ENCODE measurements around the gene GOT2.
A peak's percentile ranks its signal among the peaks of the same experiment; 100 is the strongest.

GOT2 gene

GRCh38 chr16:58733671-58734458 lies at the start of gene GOT2 (continued):
- TF ChIP-seq ZNF692 (tag by site-specific recombination; IDR thresholded peaks at IDR 0.05) (0 out of 2 replicates have a peak, but pooled peaks have one; percentile 75), ZNF707 (tag by site-specific recombination; IDR thresholded peaks at IDR 0.05) (no peak), ZNF791 (tag by site-specific recombination; IDR thresholded peaks at IDR 0.05) (no peak), ZNF280D (tag by site-specific recombination; IDR thresholded peaks at IDR 0.05) (no peak), OVOL3 (tag by site-specific recombination; IDR thresholded peaks at IDR 0.05) (peak; percentile 10; the same call in 1 of the 2 replicates), ZNF2 (tag by site-specific recombination; IDR thresholded peaks at IDR 0.05) (no peak; the same call in 1 of the 2 replicates), ZBTB21 (tag by site-specific recombination; IDR thresholded peaks at IDR 0.05) (peak; percentile 40; the same call in 1 of the 2 replicates), PRDM1 (tag by site-specific recombination; IDR thresholded peaks at IDR 0.05) (peak; percentile 36; the same call in 1 of the 2 replicates), ZIC2 (tag by site-specific recombination; IDR thresholded peaks at IDR 0.05) (peak; percentile 59), ZNF571 (tag by site-specific recombination; IDR thresholded peaks at IDR 0.05) (no peak), ZBTB7A (tag by site-specific recombination; IDR thresholded peaks at IDR 0.05; ENCODE audit: low read depth) (no peak), YY2 (tag by site-specific recombination; IDR thresholded peaks at IDR 0.05) (0 out of 2 replicates have a peak, but pooled peaks have one; percentile 29), ZNF596 (tag by site-specific recombination; IDR thresholded peaks at IDR 0.05) (no peak), ZNF561 (tag by site-specific recombination; IDR thresholded peaks at IDR 0.05; ENCODE audit: borderline replicate concordance) (peak; percentile 75; the same call in 1 of the 2 replicates), ZNF768 (tag by site-specific recombination; IDR thresholded peaks at IDR 0.05) (peak; percentile 59; the same call in 1 of the 2 replicates), ZNF423 (tag by site-specific recombination; IDR thresholded peaks at IDR 0.05) (no peak), ZNF391 (tag by site-specific recombination; IDR thresholded peaks at IDR 0.05; ENCODE audit: borderline replicate concordance, low read depth) (0 out of 2 replicates have a peak, but pooled peaks have one; percentile 36), GLI2 (tag by site-specific recombination; IDR thresholded peaks at IDR 0.05; ENCODE audit: borderline replicate concordance, low read depth) (no peak), AEBP2 (tag by site-specific recombination; IDR thresholded peaks at IDR 0.05; ENCODE audit: borderline replicate concordance) (no peak), ZNF843 (tag by site-specific recombination; IDR thresholded peaks at IDR 0.05) (peak; percentile 75), ZNF146 (tag by site-specific recombination; IDR thresholded peaks at IDR 0.05) (no peak), ZNF654 (tag by site-specific recombination; IDR thresholded peaks at IDR 0.05; ENCODE audit: low read depth) (no peak), ZBTB17 (tag by site-specific recombination; IDR thresholded peaks at IDR 0.05) (peak; percentile 77), ZFP41 (tag by site-specific recombination; IDR thresholded peaks at IDR 0.05; ENCODE audit: borderline replicate concordance) (no peak), ZNF16 (tag by site-specific recombination; IDR thresholded peaks at IDR 0.05; ENCODE audit: low read depth) (no peak), MEIS1 (CRISPR knock-in tag; IDR thresholded peaks at IDR 0.05; ENCODE audit: borderline replicate concordance) (no peak), RBAK (tag by site-specific recombination; IDR thresholded peaks at IDR 0.05) (no peak), ZNF221 (tag by site-specific recombination; IDR thresholded peaks at IDR 0.05; ENCODE audit: borderline replicate concordance) (no peak), ZNF510 (tag by site-specific recombination; IDR thresholded peaks at IDR 0.05; ENCODE audit: insufficient replicate concordance) (no peak), IKZF3 (tag by site-specific recombination; IDR thresholded peaks at IDR 0.05) (peak; percentile 45), ZNF266 (tag by site-specific recombination; IDR thresholded peaks at IDR 0.05; ENCODE audit: low read depth) (no peak), ZNF473 (tag by site-specific recombination; IDR thresholded peaks at IDR 0.05) (no peak), GFI1B (tag by site-specific recombination; IDR thresholded peaks at IDR 0.05) (no peak), ZNF394 (tag by site-specific recombination; IDR thresholded peaks at IDR 0.05; ENCODE audit: borderline replicate concordance) (no peak)
